ENCODE results near the gene CRYL1.

CRYL1 gene

GRCh38 chr13:20565115-20565736, 39.6 kb upstream of the CRYL1 start:
- no peak overlapping the region for H3K9ac ChIP-seq
- no peak overlapping the region for H3K27ac ChIP-seq
- no peaks in the 10 kb centered on the region for H3K36me3 ChIP-seq (ENCODE audit: control insufficient read depth, insufficient read depth, low read length)
- H2AFZ ChIP-seq = no peak overlapping the region
- H3K9me3 ChIP-seq (ENCODE audit: control insufficient read depth, low read length) = no peaks in the 10 kb centered on the region
- no peak for TF ChIP-seq CTCF (IDR thresholded peaks at IDR 0.05)
- no peaks in the 10 kb centered on the region for H3K27me3 ChIP-seq (ENCODE audit: control insufficient read depth, insufficient read depth, low read length)
- no peak overlapping the region for H3K4me3 ChIP-seq (ENCODE audit: low read depth, low read length)
- H3K4me2 ChIP-seq (ENCODE audit: low read length) = no peak overlapping the region
- peaks cover 2% of the 10 kb centered on the region for H3K4me1 ChIP-seq
- H3K79me2 ChIP-seq = peaks cover 3% of the 10 kb centered on the region

- no peak overlapping the region for H2AFZ ChIP-seq
- H3K9me3 ChIP-seq (ENCODE audit: control insufficient read depth, low read length) = no peaks in the 10 kb centered on the region
- H3K79me2 ChIP-seq = no peaks in the 10 kb centered on the region
- no peaks in the 10 kb centered on the region for H3K4me1 ChIP-seq
- H3K27ac ChIP-seq = no peak overlapping the region
- H3K4me3 ChIP-seq (ENCODE audit: low read depth, low read length) = no peak overlapping the region
- no peaks in the 10 kb centered on the region for H3K27me3 ChIP-seq (ENCODE audit: control insufficient read depth, insufficient read depth, low read length)
- H3K36me3 ChIP-seq (ENCODE audit: control insufficient read depth, insufficient read depth, low read length) = no peaks in the 10 kb centered on the region
- TF ChIP-seq CTCF (IDR thresholded peaks at IDR 0.05) = no peak
- no peak overlapping the region for H3K9ac ChIP-seq
- H3K4me2 ChIP-seq (ENCODE audit: low read length) = no peak overlapping the region
Measured at GRCh38 chr13:20561741-20562140, 36.1 kb upstream of the CRYL1 start.

- H3K9me3 ChIP-seq (ENCODE audit: control insufficient read depth, low read length) = no peaks in the 10 kb centered on the region
- H3K27ac ChIP-seq = no peak overlapping the region
- no peak overlapping the region for H3K9ac ChIP-seq
- H3K36me3 ChIP-seq (ENCODE audit: control insufficient read depth, insufficient read depth, low read length) = no peaks in the 10 kb centered on the region
- no peaks in the 10 kb centered on the region for H3K79me2 ChIP-seq
- no peak for TF ChIP-seq CTCF (IDR thresholded peaks at IDR 0.05)
- H2AFZ ChIP-seq = no peak overlapping the region
- H3K4me3 ChIP-seq (ENCODE audit: low read depth, low read length) = no peak overlapping the region
- H3K4me1 ChIP-seq = no peaks in the 10 kb centered on the region
- H3K4me2 ChIP-seq (ENCODE audit: low read length) = no peak overlapping the region
- H3K27me3 ChIP-seq (ENCODE audit: control insufficient read depth, insufficient read depth, low read length) = no peaks in the 10 kb centered on the region
Measured at GRCh38 chr13:20559659-20560356, 34.2 kb upstream of the CRYL1 start.

- Histone ChIP-seq H3K9me3 (ENCODE audit: control insufficient read depth, low read length) (no peaks in the 10 kb centered on the region), H3K27ac (no peak overlapping the region), H3K9ac (no peak overlapping the region)
Measured at GRCh38 chr13:20558982-20559381, 33.3 kb upstream of the CRYL1 start.

More at GRCh38 chr13:20558982-20559381, 33.3 kb upstream of the CRYL1 start:
- Histone ChIP-seq H3K4me2 (ENCODE audit: low read length) (no peak overlapping the region), H3K36me3 (ENCODE audit: control insufficient read depth, insufficient read depth, low read length) (no peaks in the 10 kb centered on the region), H2AFZ (no peak overlapping the region), H3K79me2 (no peaks in the 10 kb centered on the region), H3K4me3 (ENCODE audit: low read depth, low read length) (no peak overlapping the region), H3K27me3 (ENCODE audit: control insufficient read depth, insufficient read depth, low read length) (no peaks in the 10 kb centered on the region), H3K4me1 (no peaks in the 10 kb centered on the region)
- TF ChIP-seq CTCF (IDR thresholded peaks at IDR 0.05) = no peak

Measured in parathyroid adenoma (tissue), 2 donors.